Karpas-422 (cell line): Measurements from ENCODE around the gene STARD9. TPM values are rescaled to one million over a fixed set of nuclear protein-coding genes. Genes with fewer than 3 reads are reported as not detected.
A peak's percentile ranks its signal among the peaks of the same experiment; 100 is the strongest.

ENCODE experiments used
- DNase-seq: peaks from one replicate; pipeline ENCODE4 v3.0.0-alpha.2; 2015
- H2AFZ ChIP-seq: fragments of 200-600 bp; sonication (generic); 2 replicates; pipeline ENCODE4 v1.6.1; 2014; ENCODE audit warnings: antibody characterized with exemption, low read length, mixed read lengths
- H3K27ac ChIP-seq: fragments of 200-600 bp; sonication (generic); 2 replicates; pipeline ENCODE4 v1.5.1; 2014; ENCODE audit warnings: mild to moderate bottlenecking, low read length, moderate library complexity
- H3K27me3 ChIP-seq: fragments of 200-600 bp; sonication (generic); 2 replicates; pipeline ENCODE4 v1.6.1; 2014; ENCODE audit warnings: low read length, mixed read lengths
- H3K36me3 ChIP-seq: fragments of 200-600 bp; sonication (generic); 2 replicates; pipeline ENCODE4 v1.6.1; 2014; ENCODE audit warnings: low read length, mixed read lengths; ENCODE audit not compliant: insufficient read depth
- H3K4me1 ChIP-seq: fragments of 200-600 bp; sonication (generic); 2 replicates; pipeline ENCODE4 v1.6.1; 2014; ENCODE audit warnings: mild to moderate bottlenecking, low read length, mixed read lengths
- H3K4me2 ChIP-seq: fragments of 200-600 bp; sonication (generic); 2 replicates; pipeline ENCODE4 v1.6.1; 2014; ENCODE audit warnings: low read length, low read depth, mild to moderate bottlenecking; ENCODE audit not compliant: poor library complexity, severe bottlenecking
- H3K4me3 ChIP-seq: fragments of 200-600 bp; sonication (generic); 2 replicates; pipeline ENCODE4 v1.5.1; 2014; ENCODE audit warnings: mild to moderate bottlenecking, antibody characterized with exemption, low read length, mixed read lengths
- H3K79me2 ChIP-seq: fragments of 200-600 bp; sonication (generic); 2 replicates; pipeline ENCODE4 v1.6.1; 2014; ENCODE audit warnings: mild to moderate bottlenecking, low read length, mixed read lengths
- H3K9ac ChIP-seq: fragments of 200-600 bp; sonication (generic); 2 replicates; pipeline ENCODE4 v1.6.0; 2014; ENCODE audit warnings: low read length
- H3K9me2 ChIP-seq: fragments of 200-600 bp; sonication (generic), shearing (Covaris generic); replicated peaks from 2 replicates; pipeline ENCODE4 v1.6.0; 2014; ENCODE audit warnings: mild to moderate bottlenecking, low read length, moderate library complexity; ENCODE audit not compliant: insufficient read depth
- H3K9me3 ChIP-seq: fragments of 300-700, 200-600 bp; sonication (generic); 2 replicates; pipeline ENCODE4 v1.6.1; 2014; ENCODE audit warnings: low read length, mixed read lengths
- H4K20me1 ChIP-seq: fragments of 200-600 bp; sonication (generic); 2 replicates; pipeline ENCODE4 v1.6.1; 2014; ENCODE audit warnings: mild to moderate bottlenecking, antibody characterized with exemption, low read length, low read depth; ENCODE audit not compliant: insufficient read depth
- total RNA-seq: library from RNA; depleted of rRNA; stranded (reverse); fragments of >200 nt; shearing (Covaris generic); gene quantifications from 2 replicates; pipeline ENCODE4 v1.2.3, GENCODE V29; 2014; ENCODE audit warnings: low replicate concordance; rRNA removed

The STARD9 gene
- total RNA-seq, result 0.37 and 2.1 TPM in 2 replicates

- DNase-seq, result peak; percentile 99
- Histone ChIP-seq H3K4me3 (peak within 1 kb of the TSS; percentile 73), H3K4me1 (peaks cover 32% of the 10 kb centered on the region), H3K79me2 (no peaks in the 10 kb centered on the region), H3K9ac (peak within 1 kb of the TSS; percentile 71), H3K27me3 (no peaks in the 10 kb centered on the region), H3K9me3 (no peaks in the 10 kb centered on the region), H2AFZ (peak within 1 kb of the TSS; percentile 88), H3K36me3 (no peaks in the 10 kb centered on the region), H3K9me2 (no peaks in the 10 kb centered on the region), H3K4me2 (peak within 1 kb of the TSS; percentile 92), H4K20me1 (no peaks in the 10 kb centered on the region), H3K27ac (no peak within 1 kb of the TSS)
Observed at GRCh38 chr15:42575188-42576039, at the start of gene STARD9. Gene STARD9, plus strand, starts transcription at chr15:42575606. Its CDS starts 110 bp downstream, at chr15:42575716.

- peaks cover 48% of the 10 kb centered on the region; the same call in 1 of the 2 replicates for H3K36me3 ChIP-seq
Observed at GRCh38 chr15:42528970-42529369, 46.4 kb upstream of the STARD9 start.

GRCh38 chr15:42533246-42533645, 42.2 kb upstream of the STARD9 start:
- Histone ChIP-seq H3K27me3 (no peaks in the 10 kb centered on the region), H3K9ac (no peak overlapping the region), H3K4me3 (no peak overlapping the region), H3K27ac (no peak overlapping the region), H3K79me2 (no peaks in the 10 kb centered on the region), H3K4me1 (no peaks in the 10 kb centered on the region), H3K36me3 (peaks cover 44% of the 10 kb centered on the region), H4K20me1 (no peaks in the 10 kb centered on the region), H3K9me2 (no peaks in the 10 kb centered on the region), H3K9me3 (no peaks in the 10 kb centered on the region), H2AFZ (no peak overlapping the region), H3K4me2 (no peak overlapping the region)
- no peak for DNase-seq

More at GRCh38 chr15:42528970-42529369, 46.4 kb upstream of the STARD9 start:
- Histone ChIP-seq H3K4me1 (no peaks in the 10 kb centered on the region), H3K79me2 (0 out of 2 replicates have a peak, but pooled peaks cover 3% of the 10 kb centered on the region), H3K9me2 (no peaks in the 10 kb centered on the region), H3K9me3 (no peaks in the 10 kb centered on the region), H3K4me3 (no peak overlapping the region), H3K27ac (no peak overlapping the region), H4K20me1 (no peaks in the 10 kb centered on the region), H3K4me2 (no peak overlapping the region), H2AFZ (no peak overlapping the region), H3K9ac (no peak overlapping the region), H3K27me3 (no peaks in the 10 kb centered on the region)
- DNase-seq, result no peak

- no peak overlapping the region for H2AFZ ChIP-seq
- H3K36me3 ChIP-seq, result peaks cover 7% of the 10 kb centered on the region; the same call in 1 of the 2 replicates
- H3K79me2 ChIP-seq, result peaks cover 50% of the 10 kb centered on the region
- peaks cover 30% of the 10 kb centered on the region for H3K4me1 ChIP-seq
- peak overlapping the region; percentile 96 for H3K4me2 ChIP-seq
- no peak overlapping the region for H3K9ac ChIP-seq
- H4K20me1 ChIP-seq, result no peaks in the 10 kb centered on the region
- no peaks in the 10 kb centered on the region for H3K27me3 ChIP-seq
- H3K4me3 ChIP-seq, result no peak overlapping the region
- H3K9me2 ChIP-seq, result no peaks in the 10 kb centered on the region
- no peak for DNase-seq
- no peak overlapping the region for H3K27ac ChIP-seq
- no peaks in the 10 kb centered on the region for H3K9me3 ChIP-seq
Observed at GRCh38 chr15:42544853-42545629, 30.4 kb upstream of the STARD9 start.

GRCh38 chr15:42547918-42548248, 27.5 kb upstream of the STARD9 start:
- peaks cover 11% of the 10 kb centered on the region; the same call in 1 of the 2 replicates for H3K36me3 ChIP-seq
- peak; percentile 45 for DNase-seq
- H3K27me3 ChIP-seq, result no peaks in the 10 kb centered on the region
- peak overlapping the region; percentile 96 for H3K4me2 ChIP-seq
- peaks cover 78% of the 10 kb centered on the region for H3K79me2 ChIP-seq
- H3K4me3 ChIP-seq, result peak overlapping the region; percentile 100
- no peaks in the 10 kb centered on the region for H3K9me3 ChIP-seq
- peak overlapping the region; percentile 98 for H3K9ac ChIP-seq
- no peaks in the 10 kb centered on the region for H3K9me2 ChIP-seq
- peaks cover 44% of the 10 kb centered on the region for H3K4me1 ChIP-seq
- H4K20me1 ChIP-seq, result no peaks in the 10 kb centered on the region
- H3K27ac ChIP-seq, result no peak overlapping the region
- peak overlapping the region; percentile 97; the same call in 1 of the 2 replicates for H2AFZ ChIP-seq

- H3K4me2 ChIP-seq, result peak within 1 kb of the TSS; percentile 96
- H2AFZ ChIP-seq, result peak within 1 kb of the TSS; percentile 97
- peak within 1 kb of the TSS; percentile 77 for H3K27ac ChIP-seq
- peak within 1 kb of the TSS; percentile 98 for H3K9ac ChIP-seq
- H3K9me3 ChIP-seq, result no peaks in the 10 kb centered on the region
- peak within 1 kb of the TSS; percentile 100 for H3K4me3 ChIP-seq
- H3K79me2 ChIP-seq, result peaks cover 84% of the 10 kb centered on the region
- H3K4me1 ChIP-seq, result peaks cover 44% of the 10 kb centered on the region
- H4K20me1 ChIP-seq, result no peaks in the 10 kb centered on the region
- no peaks in the 10 kb centered on the region for H3K27me3 ChIP-seq
- peak; percentile 95 for DNase-seq
- H3K9me2 ChIP-seq, result no peaks in the 10 kb centered on the region
- peaks cover 12% of the 10 kb centered on the region; the same call in 1 of the 2 replicates for H3K36me3 ChIP-seq
Observed at GRCh38 chr15:42548249-42549031, 27.0 kb upstream of the STARD9 start, which contains the start of the genes HAUS2 and LRRC57. Gene HAUS2, plus strand, starts transcription at chr15:42548838. Its CDS starts 35 bp downstream, at chr15:42548873. Gene LRRC57, minus strand, starts transcription at chr15:42548793. Its CDS starts 359 bp downstream, at chr15:42548434.

- Histone ChIP-seq H3K9ac (peak overlapping the region; percentile 98), H2AFZ (peak overlapping the region; percentile 97; the same call in 1 of the 2 replicates), H3K9me2 (no peaks in the 10 kb centered on the region), H3K4me2 (peak overlapping the region; percentile 96), H3K9me3 (no peaks in the 10 kb centered on the region), H3K4me3 (peak overlapping the region; percentile 100), H3K79me2 (peaks cover 90% of the 10 kb centered on the region), H3K36me3 (peaks cover 18% of the 10 kb centered on the region; the same call in 1 of the 2 replicates), H4K20me1 (no peaks in the 10 kb centered on the region), H3K27ac (peak overlapping the region; percentile 77), H3K27me3 (no peaks in the 10 kb centered on the region), H3K4me1 (peaks cover 44% of the 10 kb centered on the region)
- DNase-seq, result peak; percentile 79
Observed at GRCh38 chr15:42549032-42549491, 26.3 kb upstream of the STARD9 start.
